LNCAP (cell line): ENCODE data around the gene MSGN1.

ENCODE experiments used
- TF ChIP-seq, protein P1 (sequence below): fragments of 450-650 bp; IDR thresholded peaks from 2 replicates; pipeline ENCODE4 v1.5.1; 2017; ENCODE audit warnings: mild to moderate bottlenecking

Gene MSGN1, protein sequence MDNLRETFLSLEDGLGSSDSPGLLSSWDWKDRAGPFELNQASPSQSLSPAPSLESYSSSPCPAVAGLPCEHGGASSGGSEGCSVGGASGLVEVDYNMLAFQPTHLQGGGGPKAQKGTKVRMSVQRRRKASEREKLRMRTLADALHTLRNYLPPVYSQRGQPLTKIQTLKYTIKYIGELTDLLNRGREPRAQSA

DNA sequence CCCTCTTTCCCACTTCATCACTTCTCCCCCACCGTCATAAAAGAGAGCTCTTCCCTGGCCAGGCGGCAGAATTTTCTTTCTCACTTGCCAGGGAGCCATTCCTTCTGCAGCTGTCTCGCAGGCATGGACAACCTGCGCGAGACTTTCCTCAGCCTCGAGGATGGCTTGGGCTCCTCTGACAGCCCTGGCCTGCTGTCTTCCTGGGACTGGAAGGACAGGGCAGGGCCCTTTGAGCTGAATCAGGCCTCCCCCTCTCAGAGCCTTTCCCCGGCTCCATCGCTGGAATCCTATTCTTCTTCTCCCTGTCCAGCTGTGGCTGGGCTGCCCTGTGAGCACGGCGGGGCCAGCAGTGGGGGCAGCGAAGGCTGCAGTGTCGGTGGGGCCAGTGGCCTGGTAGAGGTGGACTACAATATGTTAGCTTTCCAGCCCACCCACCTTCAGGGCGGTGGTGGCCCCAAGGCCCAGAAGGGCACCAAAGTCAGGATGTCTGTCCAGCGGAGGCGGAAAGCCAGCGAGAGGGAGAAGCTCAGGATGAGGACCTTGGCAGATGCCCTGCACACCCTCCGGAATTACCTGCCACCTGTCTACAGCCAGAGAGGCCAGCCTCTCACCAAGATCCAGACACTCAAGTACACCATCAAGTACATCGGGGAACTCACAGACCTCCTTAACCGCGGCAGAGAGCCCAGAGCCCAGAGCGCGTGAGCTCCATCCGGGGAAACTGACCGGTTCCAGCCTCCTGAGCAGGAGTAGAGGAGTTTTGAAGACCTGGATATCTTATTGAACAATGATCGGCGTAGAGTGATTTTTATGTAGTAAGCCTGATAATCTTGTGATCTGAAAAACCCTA is at the start of gene MSGN1:
Gene MSGN1 (plus strand): TSS at position 65 of the 850 bp plus-strand sequence. CDS start 59 bp downstream, at position 124.
- TF ChIP-seq, protein P1, sequence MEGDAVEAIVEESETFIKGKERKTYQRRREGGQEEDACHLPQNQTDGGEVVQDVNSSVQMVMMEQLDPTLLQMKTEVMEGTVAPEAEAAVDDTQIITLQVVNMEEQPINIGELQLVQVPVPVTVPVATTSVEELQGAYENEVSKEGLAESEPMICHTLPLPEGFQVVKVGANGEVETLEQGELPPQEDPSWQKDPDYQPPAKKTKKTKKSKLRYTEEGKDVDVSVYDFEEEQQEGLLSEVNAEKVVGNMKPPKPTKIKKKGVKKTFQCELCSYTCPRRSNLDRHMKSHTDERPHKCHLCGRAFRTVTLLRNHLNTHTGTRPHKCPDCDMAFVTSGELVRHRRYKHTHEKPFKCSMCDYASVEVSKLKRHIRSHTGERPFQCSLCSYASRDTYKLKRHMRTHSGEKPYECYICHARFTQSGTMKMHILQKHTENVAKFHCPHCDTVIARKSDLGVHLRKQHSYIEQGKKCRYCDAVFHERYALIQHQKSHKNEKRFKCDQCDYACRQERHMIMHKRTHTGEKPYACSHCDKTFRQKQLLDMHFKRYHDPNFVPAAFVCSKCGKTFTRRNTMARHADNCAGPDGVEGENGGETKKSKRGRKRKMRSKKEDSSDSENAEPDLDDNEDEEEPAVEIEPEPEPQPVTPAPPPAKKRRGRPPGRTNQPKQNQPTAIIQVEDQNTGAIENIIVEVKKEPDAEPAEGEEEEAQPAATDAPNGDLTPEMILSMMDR, result no peak

DNA sequence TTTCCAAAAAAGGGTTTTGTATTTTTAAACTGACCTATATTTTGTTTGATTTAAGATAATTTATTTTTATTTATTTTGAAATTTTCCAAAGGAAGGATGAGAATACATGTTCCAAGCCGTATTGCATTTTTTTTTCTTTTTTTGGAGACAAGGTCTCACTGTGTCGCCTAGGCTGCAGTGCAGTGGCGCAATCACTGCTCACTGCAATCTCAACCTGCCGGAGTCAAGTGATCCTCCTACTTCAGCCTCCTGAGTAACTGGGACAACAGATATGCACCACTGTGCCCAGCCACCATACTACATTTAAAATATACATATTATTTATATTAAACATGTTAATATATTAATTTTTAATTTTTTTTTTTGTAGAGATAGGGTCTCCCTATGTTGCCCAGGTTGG is 47.4 kb upstream of the MSGN1 start:
- TF ChIP-seq, protein P1, result no peak

DNA sequence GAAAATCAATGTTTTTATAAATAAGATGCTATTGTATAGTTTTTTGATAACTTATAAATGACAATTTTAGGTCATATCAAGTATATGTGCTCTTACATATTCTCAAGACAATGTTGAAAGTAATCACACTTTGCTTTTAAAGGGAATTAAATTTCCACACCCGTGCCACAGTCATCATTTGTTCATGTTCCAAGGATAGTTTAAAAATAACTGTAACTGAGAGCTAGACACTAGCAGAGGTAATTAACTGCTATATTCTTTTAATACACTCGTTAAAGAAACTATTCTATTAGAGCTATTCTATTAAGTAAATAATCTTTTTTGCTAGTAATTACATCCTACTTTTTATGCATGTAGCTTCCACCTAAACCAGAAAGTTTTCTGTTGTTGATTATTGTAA is 44.3 kb upstream of the MSGN1 start:
- TF ChIP-seq, protein P1, result no peak

DNA sequence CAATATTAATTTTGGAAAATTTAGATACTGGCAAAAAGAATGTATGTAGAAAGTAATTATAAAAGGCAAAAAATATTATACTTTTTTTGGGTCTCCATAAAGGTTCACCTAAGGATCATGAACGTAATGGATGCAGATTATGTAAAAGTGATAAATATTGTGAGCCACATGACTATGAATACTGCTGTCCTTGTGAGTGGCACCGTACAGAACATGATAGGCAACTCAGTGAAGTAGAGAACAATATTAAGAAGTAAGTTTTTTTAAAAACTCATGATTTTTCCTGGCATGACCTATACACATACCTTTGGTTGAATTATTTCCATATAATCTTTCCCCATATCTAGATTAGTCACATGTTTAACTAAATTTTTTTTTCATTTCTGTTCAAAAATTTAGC is 43.7 kb upstream of the MSGN1 start:
- TF ChIP-seq, protein P1, result no peak

DNA sequence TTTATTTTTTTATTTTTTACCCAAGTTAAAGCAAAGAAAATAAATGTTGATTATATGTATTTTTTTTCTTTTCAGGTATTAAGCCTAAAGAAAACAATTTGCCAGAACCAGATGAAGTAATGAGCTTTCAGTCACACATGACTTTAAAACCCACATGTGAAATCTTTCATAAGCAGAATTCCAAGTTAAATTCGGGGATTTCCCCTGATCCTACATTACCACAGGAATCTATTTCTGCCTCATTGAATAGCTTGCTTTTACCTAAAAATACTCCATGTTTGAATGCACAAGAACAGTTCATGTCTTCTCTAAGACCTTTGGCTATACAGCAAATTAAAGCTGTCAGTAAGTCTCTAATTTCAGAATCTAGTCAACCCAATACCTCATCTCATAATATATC is 35.7 kb upstream of the MSGN1 start:
- TF ChIP-seq, protein P1, result no peak

DNA sequence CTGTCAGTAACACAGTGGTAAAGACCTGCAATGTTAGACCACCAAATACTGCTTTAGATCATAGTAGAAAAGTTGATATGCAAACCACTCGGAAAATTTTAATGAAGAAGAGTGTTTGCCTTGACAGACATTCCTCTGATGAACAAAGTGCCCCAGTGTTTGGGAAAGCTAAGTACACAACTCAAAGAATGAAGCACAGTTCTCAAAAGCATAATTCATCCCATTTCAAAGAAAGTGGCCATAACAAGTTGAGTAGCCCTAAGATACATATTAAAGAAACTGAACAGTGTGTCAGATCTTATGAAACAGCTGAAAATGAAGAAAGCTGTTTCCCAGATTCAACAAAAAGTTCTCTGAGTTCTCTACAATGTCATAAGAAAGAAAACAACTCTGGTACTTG is 34.8 kb upstream of the MSGN1 start:
- TF ChIP-seq, protein P1, result no peak

DNA sequence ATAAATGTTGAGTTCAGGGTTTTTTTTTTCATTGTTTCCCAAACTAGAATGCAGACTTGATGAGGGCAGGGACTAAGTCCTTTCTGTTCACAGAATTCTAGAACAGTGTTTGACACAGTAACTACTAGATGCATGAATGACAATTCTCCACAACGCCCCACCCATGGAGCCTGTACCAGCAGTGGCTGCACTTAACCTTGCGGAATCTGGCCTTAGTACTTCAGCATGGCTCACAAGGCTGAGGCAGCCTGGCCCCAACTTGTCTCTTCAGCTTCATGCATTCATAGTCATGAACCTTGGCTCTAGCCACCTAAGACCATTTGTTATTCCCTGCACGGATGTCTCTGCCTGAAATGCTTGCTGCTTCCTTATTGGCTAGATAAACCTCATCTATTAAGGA is 29.5 kb upstream of the MSGN1 start:
- TF ChIP-seq, protein P1, result no peak
